ENCODE data around the gene GATA3.

- TF ChIP-seq, protein P1, sequence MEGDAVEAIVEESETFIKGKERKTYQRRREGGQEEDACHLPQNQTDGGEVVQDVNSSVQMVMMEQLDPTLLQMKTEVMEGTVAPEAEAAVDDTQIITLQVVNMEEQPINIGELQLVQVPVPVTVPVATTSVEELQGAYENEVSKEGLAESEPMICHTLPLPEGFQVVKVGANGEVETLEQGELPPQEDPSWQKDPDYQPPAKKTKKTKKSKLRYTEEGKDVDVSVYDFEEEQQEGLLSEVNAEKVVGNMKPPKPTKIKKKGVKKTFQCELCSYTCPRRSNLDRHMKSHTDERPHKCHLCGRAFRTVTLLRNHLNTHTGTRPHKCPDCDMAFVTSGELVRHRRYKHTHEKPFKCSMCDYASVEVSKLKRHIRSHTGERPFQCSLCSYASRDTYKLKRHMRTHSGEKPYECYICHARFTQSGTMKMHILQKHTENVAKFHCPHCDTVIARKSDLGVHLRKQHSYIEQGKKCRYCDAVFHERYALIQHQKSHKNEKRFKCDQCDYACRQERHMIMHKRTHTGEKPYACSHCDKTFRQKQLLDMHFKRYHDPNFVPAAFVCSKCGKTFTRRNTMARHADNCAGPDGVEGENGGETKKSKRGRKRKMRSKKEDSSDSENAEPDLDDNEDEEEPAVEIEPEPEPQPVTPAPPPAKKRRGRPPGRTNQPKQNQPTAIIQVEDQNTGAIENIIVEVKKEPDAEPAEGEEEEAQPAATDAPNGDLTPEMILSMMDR (IDR thresholded peaks at IDR 0.05) = no peak
- no peak for TF ChIP-seq POLR2A (IDR thresholded peaks at IDR 0.05)
Measured at GRCh38 chr10:8112230-8112905, 57.9 kb downstream of the GATA3 start.

Data from prostate gland (tissue), 2 donors.